Sigmoid colon (tissue), 7 donors: ENCODE measurements around the gene TCP11L2. TPM values are rescaled to one million over a fixed set of nuclear protein-coding genes. Genes with fewer than 3 reads are reported as not detected.

Source experiments
- DNase-seq: peaks from one replicate; pipeline ENCODE4 v3.0.0-alpha.2; 2019
- H3K27ac ChIP-seq, 4 donors: fragments of 200-600 bp; sonication (generic); one replicate each; pipeline ENCODE4 v1.5.1; 2016 to 2019; ENCODE audit warnings: mild to moderate bottlenecking in 1 of 4
- H3K27me3 ChIP-seq, 3 donors: fragments of 200-600 bp; sonication (generic); one replicate each; pipeline ENCODE4 v1.5.1; 2019; ENCODE audit warnings: mild to moderate bottlenecking in 1 of 3
- H3K36me3 ChIP-seq, 4 donors: fragments of 200-600 bp; sonication (generic); one replicate each; pipeline ENCODE4 v1.5.1; 2016 to 2019
- H3K4me1 ChIP-seq, 4 donors: fragments of 200-600 bp; sonication (generic); one replicate each; pipeline ENCODE4 v1.5.1; 2017 to 2019
- H3K4me3 ChIP-seq, 4 donors: fragments of 200-600 bp; sonication (generic); one replicate each; pipeline ENCODE4 v1.5.1; 2017 to 2019; ENCODE audit warnings: mild to moderate bottlenecking in 2 of 4, moderate library complexity in 1 of 4
- H3K9me3 ChIP-seq, 4 donors: fragments of 200-600 bp in 3 of 4; sonication (generic) in 3 of 4; one replicate each; pipeline versions ENCODE4 v1.5.1 to v1.6.1; 2013 to 2019
- EP300 ChIP-seq, 4 donors: sonication (generic); formaldehyde crosslinking; IDR thresholded peaks; one replicate each; pipeline ENCODE4 v1.6.1; 2017; ENCODE audit warnings: antibody characterized with exemption in 4 of 4
- POLR2A ChIP-seq, 2 donors: fragments of 450-650 bp; IDR thresholded peaks; one replicate each; pipeline ENCODE4 v1.6.1; 2016; ENCODE audit warnings: antibody characterized with exemption in 2 of 2, mild to moderate bottlenecking in 2 of 2, moderate library complexity in 2 of 2
- POLR2AphosphoS5 ChIP-seq, 4 donors: sonication (generic); formaldehyde crosslinking; IDR thresholded peaks; one replicate each; pipeline ENCODE4 v1.6.1; 2017; ENCODE audit warnings: antibody characterized with exemption in 4 of 4
- WGBS, 2 donors: extraction: QIAGEN DNeasy Blood & Tissue Kit; methylation state at CpG; one replicate each; pipeline ENCODE4 v1.1.7; 2013; 5-methylcytosine and 5-hydroxymethylcytosine counted together
- intact Hi-C: fragments of 100-400 bp; cut with DNase I; formaldehyde crosslinking; loops from one replicate; pipeline ENCODE4 v1.15.1; 2023
- polyA plus RNA-seq, 3 donors: library from polyadenylated mRNA; stranded (reverse); fragments of 200-250 nt; gene quantifications; one replicate each; pipeline ENCODE4 v1.2.3, GENCODE V29; 2013
- total RNA-seq, 4 donors: library from RNA; depleted of rRNA; stranded (reverse); fragments of >200 nt; gene quantifications; one replicate each; pipeline ENCODE4 v1.1.0, GENCODE V29; 2016
- TF ChIP-seq, protein P1 (sequence below), 4 experiments: fragments of 450-650 bp in 3 of 4; fragments of 200-600 bp in 1 of 4; IDR thresholded peaks; one replicate each; pipeline ENCODE4 v1.5.1; 2016 to 2019; ENCODE audit warnings: antibody characterized with exemption in 4 of 4, mild to moderate bottlenecking in 3 of 4, moderate library complexity in 2 of 4
- donor health status: healthy with polysubstance abuse.
- donor health status: Bipolar disorder and iron deficiency.
- donor health status: healthy.

The TCP11L2 gene
- total and polyA plus RNA-seq, 7 donors, result 3.0 to 53.5 (median 38.4) TPM

DNA sequence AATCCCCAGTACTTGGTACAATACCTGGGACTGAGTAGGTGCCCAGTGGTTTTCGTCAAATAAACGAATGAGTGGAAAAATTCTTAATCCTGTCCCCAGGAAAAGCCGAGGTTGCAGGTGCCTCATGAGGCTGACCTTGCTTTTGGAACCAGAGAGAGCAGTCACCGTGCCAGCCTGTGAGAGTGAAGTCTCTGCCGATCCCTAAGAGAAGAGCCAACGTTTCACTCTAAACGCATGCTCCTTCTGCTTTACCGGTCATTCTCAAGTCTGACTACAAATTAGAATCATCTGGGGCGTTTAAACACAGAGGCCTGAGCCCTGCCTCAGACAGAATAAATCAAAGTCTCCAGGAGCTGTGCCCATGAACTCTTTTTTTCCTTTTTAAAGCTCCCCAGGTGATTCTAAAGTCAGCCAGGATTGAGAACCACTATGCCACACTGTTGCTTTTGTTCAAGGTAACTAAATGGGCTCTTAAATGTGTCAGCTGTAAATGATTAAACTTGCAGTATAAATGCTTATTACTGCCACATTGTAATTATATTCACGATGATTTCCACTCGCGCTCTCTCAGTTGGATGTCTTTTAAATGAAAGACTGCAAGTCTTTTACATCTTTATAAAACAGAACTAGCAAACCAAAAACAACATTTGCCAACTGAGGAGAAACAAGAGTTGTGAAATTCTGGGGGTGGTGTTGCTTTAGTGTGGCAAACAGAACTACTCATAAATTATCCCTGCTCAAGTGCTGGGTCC, 26.9 kb downstream of the TCP11L2 start:
- no peak overlapping the region for H3K27ac ChIP-seq
- peaks cover 0 to 11% (median 7%) of the 10 kb centered on the region in 4 donors for H3K4me1 ChIP-seq
- TF ChIP-seq POLR2AphosphoS5 (IDR thresholded peaks at IDR 0.05) (no peak), POLR2A (IDR thresholded peaks at IDR 0.05) (no peak), EP300 (IDR thresholded peaks at IDR 0.05) (no peak)
- TF ChIP-seq, protein P1, sequence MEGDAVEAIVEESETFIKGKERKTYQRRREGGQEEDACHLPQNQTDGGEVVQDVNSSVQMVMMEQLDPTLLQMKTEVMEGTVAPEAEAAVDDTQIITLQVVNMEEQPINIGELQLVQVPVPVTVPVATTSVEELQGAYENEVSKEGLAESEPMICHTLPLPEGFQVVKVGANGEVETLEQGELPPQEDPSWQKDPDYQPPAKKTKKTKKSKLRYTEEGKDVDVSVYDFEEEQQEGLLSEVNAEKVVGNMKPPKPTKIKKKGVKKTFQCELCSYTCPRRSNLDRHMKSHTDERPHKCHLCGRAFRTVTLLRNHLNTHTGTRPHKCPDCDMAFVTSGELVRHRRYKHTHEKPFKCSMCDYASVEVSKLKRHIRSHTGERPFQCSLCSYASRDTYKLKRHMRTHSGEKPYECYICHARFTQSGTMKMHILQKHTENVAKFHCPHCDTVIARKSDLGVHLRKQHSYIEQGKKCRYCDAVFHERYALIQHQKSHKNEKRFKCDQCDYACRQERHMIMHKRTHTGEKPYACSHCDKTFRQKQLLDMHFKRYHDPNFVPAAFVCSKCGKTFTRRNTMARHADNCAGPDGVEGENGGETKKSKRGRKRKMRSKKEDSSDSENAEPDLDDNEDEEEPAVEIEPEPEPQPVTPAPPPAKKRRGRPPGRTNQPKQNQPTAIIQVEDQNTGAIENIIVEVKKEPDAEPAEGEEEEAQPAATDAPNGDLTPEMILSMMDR (IDR thresholded peaks at IDR 0.05), result no peak
- no peaks in the 10 kb centered on the region for H3K9me3 ChIP-seq
- no peaks in the 10 kb centered on the region for H3K27me3 ChIP-seq
- intact Hi-C loops, result no loop called here
- DNase-seq, result no peak
- H3K4me3 ChIP-seq, result no peak overlapping the region
- WGBS, 2 donors, result 22 to 69% methylated on average over 12 of the region's 12 CpGs
- H3K36me3 ChIP-seq, result peaks cover 10 to 82% (median 19%) of the 10 kb centered on the region in 4 donors

DNA sequence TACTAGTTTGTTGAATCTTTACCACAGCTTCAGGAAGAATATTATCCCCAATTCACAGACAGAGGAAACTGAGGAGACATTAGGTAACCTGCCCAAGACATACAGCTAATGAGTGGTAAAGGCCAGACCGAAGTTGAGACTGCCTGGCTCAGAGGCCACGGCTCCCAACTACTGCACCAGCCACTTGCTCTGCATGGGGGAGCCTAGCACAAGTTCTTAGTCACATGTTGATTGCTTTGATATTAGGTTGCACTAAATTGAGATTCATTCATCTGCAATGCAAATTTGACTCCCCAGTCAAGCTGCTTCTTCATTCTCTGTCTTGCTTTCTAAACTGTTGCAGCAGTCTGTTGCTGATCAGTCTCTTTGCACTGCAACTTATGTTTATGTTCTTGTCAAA, 29.1 kb downstream of the TCP11L2 start:
- Histone ChIP-seq H3K36me3 (peaks cover 2 to 75% (median 6%) of the 10 kb centered on the region in 4 donors), H3K4me3 (no peak overlapping the region), H3K27me3 (no peaks in the 10 kb centered on the region), H3K4me1 (peaks cover 0 to 11% (median 7%) of the 10 kb centered on the region in 4 donors), H3K27ac (no peak overlapping the region), H3K9me3 (no peaks in the 10 kb centered on the region)
- no peak for TF ChIP-seq POLR2AphosphoS5 (IDR thresholded peaks at IDR 0.05)
- no peak for TF ChIP-seq EP300 (IDR thresholded peaks at IDR 0.05)
- TF ChIP-seq, protein P1 (IDR thresholded peaks at IDR 0.05), result no peak
- no peak for TF ChIP-seq POLR2A (IDR thresholded peaks at IDR 0.05)
- WGBS, 2 donors, result 90 to 91% methylated on average over 2 of the region's 2 CpGs
- no peak for DNase-seq
- intact Hi-C loops, result no loop called here

DNA sequence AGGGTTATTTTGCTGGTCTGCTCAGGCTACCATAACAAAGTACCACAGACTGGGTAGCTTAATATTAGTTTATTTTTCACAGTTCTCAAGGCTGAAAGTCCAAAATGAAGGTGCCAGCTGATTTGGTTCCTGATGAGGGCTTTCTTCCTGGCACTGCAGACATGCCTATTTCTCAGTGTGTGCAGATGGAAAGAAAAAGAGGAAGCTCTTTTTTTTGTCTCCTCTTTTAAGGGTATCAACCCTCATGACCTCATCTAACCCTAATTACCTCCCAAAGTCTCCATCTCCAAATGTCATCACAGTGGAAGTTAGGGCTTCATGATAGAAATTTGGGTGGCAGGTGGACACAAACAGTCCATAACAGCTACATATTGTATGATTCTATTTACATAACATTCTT, 30.0 kb downstream of the TCP11L2 start:
- no peaks in the 10 kb centered on the region for H3K27me3 ChIP-seq
- no peak for DNase-seq
- H3K4me1 ChIP-seq, result peaks cover 0 to 11% (median 7%) of the 10 kb centered on the region in 4 donors
- H3K9me3 ChIP-seq, result no peaks in the 10 kb centered on the region
- intact Hi-C loops, result no loop called here
- peaks cover 0 to 81% (median 5%) of the 10 kb centered on the region in 4 donors for H3K36me3 ChIP-seq
- TF ChIP-seq, protein P1 (IDR thresholded peaks at IDR 0.05), result no peak
- TF ChIP-seq POLR2A (IDR thresholded peaks at IDR 0.05) (no peak), EP300 (IDR thresholded peaks at IDR 0.05) (no peak), POLR2AphosphoS5 (IDR thresholded peaks at IDR 0.05) (no peak)
- H3K27ac ChIP-seq, result no peak overlapping the region
- H3K4me3 ChIP-seq, result no peak overlapping the region

DNA sequence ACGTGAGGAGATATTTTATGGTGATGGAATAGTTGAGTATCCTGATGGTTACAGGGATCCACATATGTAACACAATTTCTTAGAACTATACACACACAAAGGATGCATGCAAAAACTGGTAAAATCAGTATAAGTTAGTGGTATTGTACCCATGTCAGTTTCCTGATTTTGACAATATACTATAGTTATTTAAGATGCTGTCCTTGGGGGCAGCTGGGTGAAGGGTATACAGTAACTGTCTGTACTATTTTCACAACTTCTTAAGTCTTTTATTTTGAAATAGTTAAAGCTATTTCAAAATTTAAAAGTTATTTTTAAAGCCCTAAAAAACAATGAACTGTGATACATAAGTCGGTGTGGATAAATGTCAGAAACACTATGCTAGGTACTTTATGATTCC, 30.5 kb downstream of the TCP11L2 start:
- TF ChIP-seq POLR2A (IDR thresholded peaks at IDR 0.05), result no peak
- TF ChIP-seq POLR2AphosphoS5 (IDR thresholded peaks at IDR 0.05), result no peak
- TF ChIP-seq EP300 (IDR thresholded peaks at IDR 0.05), result no peak
- TF ChIP-seq, protein P1 (IDR thresholded peaks at IDR 0.05), result no peak
- Histone ChIP-seq H3K27me3 (no peaks in the 10 kb centered on the region), H3K27ac (no peak overlapping the region), H3K4me1 (peaks cover 0 to 11% (median 7%) of the 10 kb centered on the region in 4 donors), H3K36me3 (peaks cover 0 to 84% (median 5%) of the 10 kb centered on the region in 4 donors), H3K9me3 (no peaks in the 10 kb centered on the region), H3K4me3 (no peak overlapping the region)
- 75 to 93% methylated on average over 2 of the region's 2 CpGs for WGBS, 2 donors
- intact Hi-C loops, result no loop called here
- no peak for DNase-seq
